Heart left ventricle (tissue), 16 donors: Measurements from ENCODE around the gene KNSTRN. TPM values are rescaled to one million over a fixed set of nuclear protein-coding genes. Genes with fewer than 3 reads are reported as not detected.

Source experiments
- ATAC-seq, 4 donors: fragments of 200-7000 bp; cut with Tn5 transposase; one replicate each; pipeline ENCODE4 v1.9.1; 2020 to 2022; ENCODE audit warnings: moderate library complexity in 4 of 4, mild to moderate bottlenecking in 3 of 4, moderate number of reproducible peaks in 1 of 4
- DNase-seq, 5 donors: peaks; one replicate each; pipeline ENCODE4 v3.0.0-alpha.2; 2020
- H3K27ac ChIP-seq, 12 donors: fragments of 200-600 bp; sonication (generic) in 4 of 12; one replicate each; pipeline versions ENCODE4 v1.5.0 to v1.8.0; 2016 to 2022; ENCODE audit warnings: mild to moderate bottlenecking in 2 of 12
- H3K27me3 ChIP-seq, 9 donors: fragments of 200-600 bp; sonication (generic) in 2 of 9; one replicate each; pipeline versions ENCODE4 v1.5.1 to v1.8.0; 2016 to 2022; ENCODE audit warnings: mild to moderate bottlenecking in 3 of 9
- H3K36me3 ChIP-seq, 9 donors: fragments of 200-600 bp; sonication (generic) in 2 of 9; one replicate each; pipeline versions ENCODE4 v1.5.0 to v1.8.0; 2018 to 2022; ENCODE audit warnings: mild to moderate bottlenecking in 2 of 9
- H3K4me1 ChIP-seq, 12 donors: fragments of 200-600 bp; sonication (generic) in 4 of 12; one replicate each; pipeline versions ENCODE4 v1.5.0 to v1.8.0; 2016 to 2022; ENCODE audit warnings: mild to moderate bottlenecking in 3 of 12
- H3K4me3 ChIP-seq, 12 donors: fragments of 200-600 bp; sonication (generic) in 4 of 12; one replicate each; pipeline versions ENCODE4 v1.5.0 to v1.8.0; 2017 to 2022; ENCODE audit warnings: mild to moderate bottlenecking in 9 of 12, moderate library complexity in 4 of 12
- H3K9me3 ChIP-seq, 12 donors: fragments of 200-600 bp; sonication (generic) in 4 of 12; one replicate each; pipeline versions ENCODE4 v1.5.0 to v1.8.0; 2016 to 2022; ENCODE audit warnings: mild to moderate bottlenecking in 1 of 12
- CTCF ChIP-seq, 12 donors: fragments of 200-600 bp; sonication (generic) in 4 of 12; IDR thresholded peaks; one replicate each; pipeline versions ENCODE4 v1.5.0 to v1.8.0; 2018 to 2022; ENCODE audit warnings: antibody characterized with exemption in 12 of 12, mild to moderate bottlenecking in 5 of 12
- POLR2A ChIP-seq, 2 donors: fragments of 450-650 bp; IDR thresholded peaks; one replicate each; pipeline ENCODE4 v1.6.1; 2017; ENCODE audit warnings: antibody characterized with exemption in 2 of 2, mild to moderate bottlenecking in 2 of 2, moderate library complexity in 2 of 2
- WGBS, 4 donors: extraction: QIAGEN DNeasy Blood & Tissue Kit in 2 of 4; methylation state at CpG; one replicate each; pipeline versions ENCODE4 v1.1.5 to v1.1.7; 2013 to 2018; 5-methylcytosine and 5-hydroxymethylcytosine counted together
- intact Hi-C, 10 donors: fragments of 100-400 bp; cut with DNase I; formaldehyde crosslinking; loops; one replicate each; pipeline versions ENCODE4 v1.11.1 to v1.14.2; 2022
- polyA plus RNA-seq, 2 donors: library from polyadenylated mRNA; stranded (reverse); fragments of 200-250 nt; gene quantifications; one replicate each; pipeline ENCODE4 v1.2.3, GENCODE V29; 2013
- total RNA-seq, 9 donors: library from RNA; depleted of rRNA in 2 of 9; stranded (reverse); fragments of >200 nt in 2 of 9; fragmentation: NEBNext Ultra II Directional in 3 of 9; extraction: Animal tissue kit (Norgen Biotek cat#: 25700) in 3 of 9; gene quantifications; one replicate each; pipeline versions ENCODE4 v1.1.0 to v1.2.4, GENCODE V29; 2016 to 2023
- donor health status: ischemic (EF 13 %, LVEDD 7.1; RV severe dilation, severe dysfunction).
- donor health status: healthy with polysubstance abuse.
- donor health status: DM: no; HTN: yes; CAD: no.
- donor health status: DM: no; HTN: no; CAD: no.
- donor health status: ischemic (EF 25% LVEDD 6.9; RV normal size, moderate dysfunction).
- donor health status: ischemic (EF 25% LVEDD 5.7; RV mildly dilated, moderate dysfunction).
- donor health status: healthy.
- donor health status: DM: yes; HTN: yes; CAD: no.
- donor health status: ischemic (EF 35%, LVEDD 5.7; RV mildly dilated, moderate dysfunction).
- donor health status: nonischemic (EF 11% LVEDD 7.7; RV severe dilation, severe dysfunction).
- donor health status: DM: yes; HTN: yes; CAD: no.
- donor health status: PGD.
- donor health status: ischemic (EF 29% LVEDD 5.4; RV normal size, mild dysfunction).
- donor health status: nonischemic (EF 23%, LVEDD 6.1; RV moderate dilation, normal function).

KNSTRN gene
- total and polyA plus RNA-seq, 11 donors, result 8.0 to 20.1 (median 9.9) TPM

GRCh38 chr15:40388941-40389823 lies 6.7 kb downstream of the KNSTRN start:
- Histone ChIP-seq H3K9me3 (no peaks in the 10 kb centered on the region), H3K36me3 (peaks cover 0 to 72% (median 63%) of the 10 kb centered on the region in 9 donors), H3K27ac (peak overlapping the region in 1 of 12 donors; percentile 63), H3K27me3 (no peaks in the 10 kb centered on the region), H3K4me3 (no peak overlapping the region), H3K4me1 (peaks cover 0 to 18% (median 0%) of the 10 kb centered on the region in 12 donors)
- 84 to 94% (median 91%) methylated on average over 13 of the region's 13 CpGs for WGBS, 4 donors
- TF ChIP-seq POLR2A (IDR thresholded peaks at IDR 0.05), result no peak
- no peak for TF ChIP-seq CTCF (IDR thresholded peaks at IDR 0.05)
- intact Hi-C loops, result no loop called here
- DNase-seq (no peak), ATAC-seq (peak in 3 of 4 donors; percentile 53 to 70 (median 59))

- peaks cover 0 to 74% (median 64%) of the 10 kb centered on the region in 9 donors for H3K36me3 ChIP-seq
- DNase-seq, result no peak
- no peak for TF ChIP-seq POLR2A (IDR thresholded peaks at IDR 0.05)
- WGBS, 4 donors, result 96 to 100% (median 99%) methylated on average over 2 of the region's 2 CpGs
- H3K4me1 ChIP-seq, result peaks cover 0 to 15% (median 0%) of the 10 kb centered on the region in 12 donors
- intact Hi-C loops, result no loop called here
- no peaks in the 10 kb centered on the region for H3K9me3 ChIP-seq
- no peaks in the 10 kb centered on the region for H3K27me3 ChIP-seq
- no peak overlapping the region for H3K4me3 ChIP-seq
- no peak overlapping the region for H3K27ac ChIP-seq
- no peak for ATAC-seq
These were observed 7.5 kb downstream of the KNSTRN start for GRCh38 chr15:40389824-40390595.

DNA sequence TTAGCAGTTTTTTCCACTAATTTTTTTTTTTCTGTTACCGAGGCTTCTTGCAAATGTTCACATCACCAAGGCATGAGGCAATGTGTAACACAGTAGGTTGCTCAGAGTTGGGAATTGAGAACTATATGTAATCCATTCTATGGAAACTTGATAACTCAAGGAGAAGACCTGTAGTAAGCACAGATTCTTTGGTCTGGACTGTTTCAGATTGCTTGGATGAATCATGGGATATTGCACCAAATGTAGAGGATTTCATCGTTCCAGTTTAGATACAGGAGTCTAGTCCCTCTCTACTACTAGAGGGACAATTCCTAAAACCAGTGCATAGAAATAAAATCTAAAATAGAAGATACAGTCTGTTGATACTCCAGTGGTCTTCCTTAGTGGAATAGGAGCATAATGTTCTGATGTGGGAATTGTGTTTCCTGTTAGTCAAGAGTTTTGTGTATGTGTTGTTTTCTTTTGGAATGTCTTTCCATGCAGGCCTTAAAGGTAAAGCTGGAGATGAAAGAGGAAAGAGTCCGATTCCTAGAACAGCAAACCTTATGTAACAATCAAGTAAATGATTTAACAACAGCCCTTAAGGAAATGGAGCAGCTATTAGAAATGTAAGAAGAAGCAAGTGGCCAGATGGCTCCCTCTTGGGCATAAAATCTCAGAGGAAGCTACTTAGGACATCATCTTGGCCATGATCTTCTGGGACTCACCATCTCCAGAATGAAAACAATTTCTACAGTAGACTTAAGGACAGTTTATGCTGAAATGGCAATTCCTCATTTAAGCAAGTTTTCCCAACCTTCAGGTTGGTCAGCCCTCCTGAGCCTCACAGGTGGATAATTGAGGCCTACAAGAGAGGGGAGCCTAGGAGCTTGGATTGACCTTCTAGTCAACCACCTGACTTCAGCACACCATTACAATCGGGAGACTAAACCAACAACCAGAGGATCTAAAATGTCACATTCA lies 10.7 kb downstream of the KNSTRN start:
- Histone ChIP-seq H3K4me3 (no peak overlapping the region), H3K36me3 (peaks cover 0 to 54% (median 49%) of the 10 kb centered on the region in 9 donors), H3K4me1 (peaks cover 0 to 24% (median 0%) of the 10 kb centered on the region in 12 donors), H3K27me3 (no peaks in the 10 kb centered on the region), H3K27ac (no peak overlapping the region), H3K9me3 (no peaks in the 10 kb centered on the region)
- intact Hi-C loops, result no loop called here
- DNase-seq (no peak), ATAC-seq (no peak)
- 95 to 96% (median 95%) methylated on average over 4 of the region's 4 CpGs for WGBS, 4 donors
- TF ChIP-seq CTCF (IDR thresholded peaks at IDR 0.05) (no peak), POLR2A (IDR thresholded peaks at IDR 0.05) (no peak)
